ENCODE results near the gene PRLH.

- TF ChIP-seq CTCF (IDR thresholded peaks at IDR 0.05; ENCODE audit: insufficient read depth, low read depth, low read length) (no peak), EZH2 (IDR thresholded peaks at IDR 0.05; ENCODE audit: insufficient read depth, low read length) (no peak)
Observed at GRCh38 chr2:237527233-237527632, 39.1 kb upstream of the PRLH start.
